Mucosa of descending colon (tissue), 3 donors: ENCODE results near the gene MALT1. TPM values are rescaled to one million over a fixed set of nuclear protein-coding genes. Genes with fewer than 3 reads are reported as not detected.

Source experiments
- ATAC-seq: fragments of 200-7000 bp; cut with Tn5 transposase; one replicate; pipeline ENCODE4 v1.9.1; 2020; ENCODE audit warnings: mild to moderate bottlenecking, moderate library complexity
- DNase-seq, 3 donors: peaks; one replicate each; pipeline ENCODE4 v3.0.0-alpha.2; 2020
- H3K36me3 ChIP-seq: fragments of 200-600 bp; one replicate; pipeline ENCODE4 v1.8.0; 2021; ENCODE audit warnings: low read depth, mild to moderate bottlenecking
- H3K4me1 ChIP-seq: fragments of 200-600 bp; one replicate; pipeline ENCODE4 v1.8.0; 2021; ENCODE audit warnings: low read depth, mild to moderate bottlenecking
- H3K4me3 ChIP-seq: fragments of 200-600 bp; one replicate; pipeline ENCODE4 v1.8.0; 2021; ENCODE audit warnings: mild to moderate bottlenecking
- H3K9me3 ChIP-seq: fragments of 200-600 bp; one replicate; pipeline ENCODE4 v1.8.0; 2021; ENCODE audit warnings: mild to moderate bottlenecking
- CTCF ChIP-seq: fragments of 200-600 bp; IDR thresholded peaks from one replicate; pipeline ENCODE4 v1.8.0; 2022; ENCODE audit warnings: antibody characterized with exemption, mild to moderate bottlenecking
- intact Hi-C, 2 donors: fragments of 100-400 bp; cut with DNase I in 1 of 2; cut with micrococcal nuclease in 1 of 2; formaldehyde crosslinking; loops; one replicate each; pipeline versions ENCODE4 v1.11.0 to v1.11.1; 2022; cut with DNase I, micrococcal nuclease
- total RNA-seq, 3 donors: library from RNA; stranded (reverse); fragmentation: NEBNext Ultra II Directional in 2 of 3; extraction: Animal tissue kit (Norgen Biotek cat#: 25700) in 2 of 3; gene quantifications; one replicate each; pipeline versions ENCODE4 v1.2.1 to v1.2.4, GENCODE V29; 2021 to 2023
- donor health status: DM: no; HTN: no; CAD: no; lungs with moderate emphysema.
- donor health status: DM: no; HTN: no; CAD: no.
- donor health status: DM: no; HTN: yes; CAD: no.

MALT1 gene
- total RNA-seq, 3 donors from 2014 or later = 19.5 to 23.4 (median 23.1) TPM

GRCh38 chr18:58666176-58666575 lies 5.1 kb upstream of the MALT1 start:
- DNase-seq (no peak), ATAC-seq (no peak)
- no peak for TF ChIP-seq CTCF
- Histone ChIP-seq H3K4me3 (no peak overlapping the region), H3K4me1 (peaks cover 9% of the 10 kb centered on the region), H3K36me3 (peaks cover 2% of the 10 kb centered on the region), H3K9me3 (no peaks in the 10 kb centered on the region)
- intact Hi-C loops = no loop called here

GRCh38 chr18:58668211-58668610 lies 3.1 kb upstream of the MALT1 start:
- no peak for ATAC-seq

GRCh38 chr18:58668897-58669296 lies 2.4 kb upstream of the MALT1 start:
- no peak for DNase-seq
- Histone ChIP-seq H3K4me3 (no peak overlapping the region), H3K36me3 (peaks cover 3% of the 10 kb centered on the region), H3K9me3 (no peaks in the 10 kb centered on the region), H3K4me1 (peaks cover 9% of the 10 kb centered on the region)
- intact Hi-C loops = no loop called here
- no peak for ATAC-seq
- TF ChIP-seq CTCF = no peak

More at GRCh38 chr18:58668211-58668610, 3.1 kb upstream of the MALT1 start:
- intact Hi-C loops = no loop called here
- DNase-seq = no peak
- H3K4me3 ChIP-seq = no peak overlapping the region
- H3K4me1 ChIP-seq = peaks cover 9% of the 10 kb centered on the region
- H3K36me3 ChIP-seq = peaks cover 3% of the 10 kb centered on the region
- no peaks in the 10 kb centered on the region for H3K9me3 ChIP-seq
- TF ChIP-seq CTCF = no peak

- H3K9me3 ChIP-seq = no peaks in the 10 kb centered on the region
- no peak for TF ChIP-seq CTCF
- intact Hi-C loops = loop anchor here in 1 of 2 donors (10.0 kb wide), 1 partner anchor 125 kb away; no protein-coding TSS in a partner anchor
- peaks cover 3% of the 10 kb centered on the region for H3K36me3 ChIP-seq
- H3K4me1 ChIP-seq = peaks cover 9% of the 10 kb centered on the region
- no peak for DNase-seq
- peak; percentile 23 for ATAC-seq
- H3K4me3 ChIP-seq = no peak overlapping the region
These were observed 1.4 kb upstream of the MALT1 start for GRCh38 chr18:58669731-58670378.

GRCh38 chr18:58670404-58671110 lies 708 bp upstream of the MALT1 start:
- intact Hi-C loops = loop anchor here in 1 of 2 donors (10.0 kb wide), 1 partner anchor 126 kb away; no protein-coding TSS in a partner anchor
- peaks cover 9% of the 10 kb centered on the region for H3K4me1 ChIP-seq
- H3K36me3 ChIP-seq = peaks cover 3% of the 10 kb centered on the region
- ATAC-seq = no peak
- DNase-seq = peak in 1 of 3 donors; percentile 36
- H3K4me3 ChIP-seq = peak overlapping the region; percentile 75
- no peaks in the 10 kb centered on the region for H3K9me3 ChIP-seq
- TF ChIP-seq CTCF = no peak
